Measurements from ENCODE around the gene ANO5.
"Not testable (repeated sequence)": the region's sequence is repeated elsewhere in the genome, so short reads cannot be mapped to it uniquely, and the experiment has no call there.

The ANO5 gene

GRCh38 chr11:22276535-22276934, 83.7 kb downstream of the ANO5 start:
- POLR2A ChIA-PET, result no interaction called here
- no peaks in the 10 kb centered on the region for H3K4me1 ChIP-seq (ENCODE audit: control insufficient read depth, insufficient read depth, low read length)
- CTCF ChIA-PET, result no interaction called here
- no peaks in the 10 kb centered on the region for H3K9me3 ChIP-seq (ENCODE audit: control insufficient read depth, insufficient read depth, low read depth, low read length)
- no peak overlapping the region for H3K4me3 ChIP-seq (ENCODE audit: low read depth, low read length)
- TF ChIP-seq ZNF707 (tag by site-specific recombination; IDR thresholded peaks at IDR 0.05), result no peak
- TF ChIP-seq GLIS1 (tag by site-specific recombination; IDR thresholded peaks at IDR 0.05), result no peak
- TF ChIP-seq ZNF830 (tag by site-specific recombination; IDR thresholded peaks at IDR 0.05; ENCODE audit: low read depth), result no peak
- no peak for TF ChIP-seq ZNF184 (tag by site-specific recombination; IDR thresholded peaks at IDR 0.05)
- no peak for TF ChIP-seq ZNF280D (tag by site-specific recombination; IDR thresholded peaks at IDR 0.05)
- TF ChIP-seq CTCF (tag by site-specific recombination; IDR thresholded peaks at IDR 0.05), result no peak
- no peak for TF ChIP-seq HOXC10 (CRISPR knock-in tag; IDR thresholded peaks at IDR 0.05)
- TF ChIP-seq PRDM10 (tag by site-specific recombination; IDR thresholded peaks at IDR 0.05), result no peak
- no peak for TF ChIP-seq ZSCAN18 (tag by site-specific recombination; IDR thresholded peaks at IDR 0.05)
- TF ChIP-seq YY2 (tag by site-specific recombination; IDR thresholded peaks at IDR 0.05), result no peak
- TF ChIP-seq GFI1B (tag by site-specific recombination; IDR thresholded peaks at IDR 0.05), result no peak
- TF ChIP-seq ZFP69B (tag by site-specific recombination; IDR thresholded peaks at IDR 0.05), result no peak
- no peak for TF ChIP-seq ZNF792 (tag by site-specific recombination; IDR thresholded peaks at IDR 0.05)
- H3K27ac ChIP-seq (ENCODE audit: extremely low read depth, low read depth, low read length), result no peak overlapping the region
- H3K36me3 ChIP-seq (ENCODE audit: control insufficient read depth in 2 of 2, insufficient read depth in 1 of 2, low read length in 2 of 2), result no peaks in the 10 kb centered on the region

GRCh38 chr11:22284991-22285390, 92.1 kb downstream of the ANO5 start:
- POLR2A ChIA-PET; H3K36me3 ChIP-seq (ENCODE audit: control insufficient read depth in 2 of 2, insufficient read depth in 1 of 2, low read length in 2 of 2); H3K27ac ChIP-seq (ENCODE audit: extremely low read depth, low read depth, low read length); H3K9me3 ChIP-seq (ENCODE audit: control insufficient read depth, insufficient read depth, low read depth, low read length); H3K4me3 ChIP-seq (ENCODE audit: low read depth, low read length); H3K4me1 ChIP-seq (ENCODE audit: control insufficient read depth, insufficient read depth, low read length); CTCF ChIA-PET: not testable (repeated sequence)
